GM21619 (cell line): ENCODE measurements around the gene HECTD4.
"Not testable (repeated sequence)": the region's sequence is repeated elsewhere in the genome, so short reads cannot be mapped to it uniquely, and the experiment has no call there.

Source experiments
- ATAC-seq: cut with Tn5 transposase; IDR thresholded peaks from one replicate; pipeline ENCODE4 v1.9.1; 2021; ENCODE audit not compliant: unreplicated experiment

HECTD4 gene

DNA sequence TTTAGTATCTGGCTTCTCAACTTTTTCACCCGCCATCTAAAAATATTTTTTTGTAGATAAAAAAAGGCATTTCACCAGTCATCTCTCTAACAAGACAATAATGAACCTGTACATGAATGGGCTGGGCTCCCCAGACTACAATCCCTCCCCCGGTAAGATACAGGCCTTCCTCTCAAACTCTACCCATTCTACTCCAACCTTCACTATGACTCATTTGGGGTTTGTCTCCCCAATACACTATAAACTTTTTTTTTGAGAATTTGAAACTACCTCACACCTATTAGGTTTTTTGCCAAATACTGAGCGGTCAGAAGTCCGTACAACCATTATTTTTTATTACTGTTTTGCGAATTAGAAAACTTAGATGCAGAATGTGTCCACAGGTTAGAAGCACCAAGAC lies 26.4 kb upstream of the HECTD4 start:
- no peak for ATAC-seq

- ATAC-seq: not testable (repeated sequence)
These were observed 25.5 kb upstream of the HECTD4 start for GRCh38 chr12:112407683-112408082.

GRCh38 chr12:112406519-112407488 lies 24.6 kb upstream of the HECTD4 start:
- no peak for ATAC-seq

GRCh38 chr12:112401903-112402498 lies 19.8 kb upstream of the HECTD4 start:
- no peak for ATAC-seq

DNA sequence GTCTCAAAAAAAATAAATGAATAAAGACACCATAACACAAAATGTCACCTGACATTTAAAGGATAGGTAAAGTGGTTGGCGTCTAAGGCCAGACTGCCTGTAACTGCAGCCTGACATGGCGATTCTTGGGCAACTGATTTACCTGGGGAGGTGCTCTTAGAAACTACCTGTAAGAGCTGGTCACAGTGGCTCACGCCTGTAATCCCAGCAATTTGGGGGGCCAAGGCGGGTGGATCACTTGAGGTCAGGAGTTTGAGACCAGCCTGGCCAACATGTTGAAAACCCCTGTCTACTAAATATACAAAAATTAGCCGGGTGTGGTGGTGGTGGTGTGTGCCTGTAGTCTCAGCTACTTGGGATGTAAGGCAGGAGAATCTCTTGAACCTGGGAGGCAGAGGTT lies 18.8 kb upstream of the HECTD4 start:
- ATAC-seq: no peak

- ATAC-seq: no peak
These were observed 11.1 kb upstream of the HECTD4 start for GRCh38 chr12:112393328-112393727.

GRCh38 chr12:112389922-112390654 lies 7.9 kb upstream of the HECTD4 start:
- not testable (repeated sequence) for ATAC-seq

- no peak for ATAC-seq
These were observed 7.0 kb upstream of the HECTD4 start for GRCh38 chr12:112389228-112389627.

- ATAC-seq: no peak
These were observed 4.5 kb upstream of the HECTD4 start for GRCh38 chr12:112386726-112387125.

DNA sequence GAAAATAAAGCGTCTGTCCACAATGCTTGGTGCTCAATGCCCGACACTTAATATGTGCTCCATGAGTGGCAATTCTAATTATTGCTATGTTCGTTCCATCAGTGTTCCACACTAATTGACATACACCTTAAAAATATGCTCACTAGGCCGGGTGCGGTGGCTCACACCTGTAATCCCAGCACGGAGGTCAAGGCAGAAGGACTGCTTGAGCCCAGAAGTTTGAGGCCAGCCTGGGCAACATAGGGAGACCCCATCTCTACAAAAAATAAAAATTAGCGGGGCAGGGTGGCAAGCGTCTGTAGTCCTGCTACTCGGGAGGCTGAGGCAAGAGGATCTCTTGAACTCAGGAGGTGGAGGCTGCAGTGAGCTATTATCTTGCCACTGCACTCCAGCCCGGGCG lies 635 bp upstream of the HECTD4 start:
- ATAC-seq: no peak

DNA sequence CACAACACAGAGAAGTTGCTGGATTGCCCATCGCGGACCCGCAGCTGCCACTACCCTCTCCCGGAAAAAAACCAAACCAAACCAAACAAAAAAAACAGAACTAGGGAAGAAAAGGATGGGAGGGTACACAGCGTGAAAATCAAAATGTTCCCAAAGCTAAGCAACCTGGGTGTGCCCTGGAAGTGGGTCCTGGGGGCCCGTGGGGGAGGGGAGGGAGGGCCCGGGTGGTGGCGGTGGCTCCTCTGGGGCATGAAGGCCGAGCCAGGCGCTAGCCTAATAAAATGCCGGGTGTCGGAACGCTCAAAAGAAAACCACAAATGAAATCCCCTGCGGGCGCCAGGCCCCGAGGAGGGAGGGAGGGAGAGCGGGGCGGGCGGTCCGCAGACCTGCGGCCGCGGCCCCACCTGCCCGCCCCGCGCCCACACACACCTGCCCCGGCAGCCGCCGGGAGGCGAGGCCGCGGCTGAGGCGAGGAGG lies 787 bp downstream of the HECTD4 start:
- ATAC-seq: peak; percentile 59

DNA sequence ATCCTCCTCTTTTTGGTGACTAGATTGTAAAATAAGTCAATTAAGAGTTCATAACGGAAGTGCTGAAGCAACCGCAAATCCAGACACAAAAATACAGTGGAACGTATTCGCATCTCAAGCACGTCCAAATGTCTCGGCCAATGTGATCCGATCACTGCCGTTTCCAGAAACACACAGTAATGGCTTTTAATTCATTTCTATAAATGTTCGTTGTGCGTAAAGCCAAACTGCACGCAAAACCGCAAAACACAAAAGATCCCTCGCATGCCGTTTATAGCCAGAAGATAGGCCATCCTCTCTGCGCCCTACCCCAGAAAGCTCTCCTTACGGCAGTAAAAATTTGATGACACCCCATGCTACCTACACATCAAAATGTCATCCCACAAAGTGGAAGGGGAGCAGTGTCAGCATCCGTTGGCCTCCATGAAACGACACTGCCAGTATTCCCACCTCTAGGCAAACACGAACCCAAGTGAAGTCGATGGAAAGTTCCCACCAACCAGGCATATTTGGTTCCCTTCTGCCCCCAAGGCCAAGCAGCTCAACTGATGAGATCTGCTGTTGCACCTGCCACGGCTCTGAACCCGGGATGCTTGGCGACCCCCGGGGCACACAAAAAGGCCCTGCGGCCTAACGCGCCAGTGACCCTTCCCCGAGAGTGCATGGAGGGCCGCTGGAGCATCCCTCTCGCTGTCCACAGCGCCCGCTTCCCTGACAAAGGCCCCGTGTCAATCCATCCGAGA lies 1.4 kb downstream of the HECTD4 start:
- no peak for ATAC-seq

DNA sequence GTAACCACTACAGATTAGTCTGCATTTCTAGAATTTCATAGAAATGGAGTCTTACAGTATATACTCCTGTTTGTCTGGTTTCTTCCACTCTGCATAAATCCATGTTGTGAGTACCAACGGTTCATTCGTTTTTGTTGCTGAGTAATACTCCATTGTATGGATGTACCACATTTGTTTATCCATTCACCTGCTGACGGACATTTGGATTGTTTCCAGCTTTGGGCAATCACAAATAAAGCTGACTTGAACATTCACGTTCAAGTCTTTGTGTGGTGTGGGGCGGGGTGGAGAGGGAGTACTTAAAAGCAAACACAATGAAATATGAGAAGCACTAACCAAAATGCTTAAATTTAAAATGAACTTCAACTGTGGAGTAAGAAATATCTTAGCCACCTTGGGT lies 7.1 kb downstream of the HECTD4 start:
- ATAC-seq: no peak

DNA sequence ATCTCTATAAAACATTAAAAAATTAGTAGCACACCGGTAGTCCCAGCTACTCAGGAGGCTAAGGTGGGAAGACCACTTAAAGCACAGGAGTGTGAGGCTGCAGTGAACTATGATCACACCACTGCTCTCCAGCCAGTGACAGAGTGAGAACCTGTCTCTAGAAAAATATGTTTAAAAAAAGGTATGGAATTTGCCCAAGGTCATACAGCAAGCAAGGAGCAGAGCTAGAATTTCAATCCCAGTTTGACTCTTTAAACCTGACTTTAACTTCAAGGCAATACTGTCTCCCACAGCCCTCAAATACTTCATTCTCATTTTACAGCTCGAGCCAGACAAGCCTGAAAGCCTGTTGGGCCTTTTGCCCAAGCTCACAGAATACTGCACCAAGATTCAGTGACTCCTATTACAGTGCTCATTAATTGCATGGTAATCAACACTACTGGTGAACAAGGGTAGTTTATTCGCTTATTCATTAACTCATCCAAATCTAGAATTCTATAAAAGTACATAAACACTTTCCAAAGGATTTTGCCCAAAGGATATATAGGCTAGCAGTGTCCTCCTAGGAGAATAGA lies 8.0 kb downstream of the HECTD4 start:
- no peak for ATAC-seq

- no peak for ATAC-seq
These were observed 11.2 kb downstream of the HECTD4 start for GRCh38 chr12:112370868-112371510.

GRCh38 chr12:112370199-112370598 lies 12.0 kb downstream of the HECTD4 start:
- ATAC-seq: no peak

- ATAC-seq: no peak
These were observed 13.4 kb downstream of the HECTD4 start for GRCh38 chr12:112368856-112369255.

GRCh38 chr12:112367965-112368364 lies 14.3 kb downstream of the HECTD4 start:
- ATAC-seq: no peak

- ATAC-seq: no peak
These were observed 19.9 kb downstream of the HECTD4 start for GRCh38 chr12:112362310-112362709.

DNA sequence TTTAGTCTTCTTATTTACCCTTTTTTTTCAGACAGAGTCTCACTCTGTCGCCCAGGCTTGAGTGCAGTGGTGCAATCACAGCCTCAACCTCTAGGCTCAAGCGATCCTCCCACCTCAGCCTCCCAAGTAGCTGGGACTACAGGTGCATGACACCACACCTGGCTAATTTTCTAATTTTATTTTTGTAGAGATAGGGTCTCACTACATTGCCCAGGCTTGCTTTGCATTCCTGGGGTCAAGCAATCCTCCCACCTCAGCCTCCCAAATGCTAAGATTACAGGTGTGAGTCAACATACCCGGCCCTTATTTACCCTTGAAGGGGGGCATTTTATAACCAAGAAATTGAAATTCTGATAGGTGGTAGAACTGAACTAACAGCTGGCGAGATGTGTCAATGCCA lies 21.0 kb downstream of the HECTD4 start:
- no peak for ATAC-seq
